Nephron progenitor cell (in vitro differentiated cells): Measurements from ENCODE around the gene SMIM24.

Source experiments
- DNase-seq: peaks from one replicate; pipeline ENCODE4 v3.0.0; 2021
- H3K27ac Mint-ChIP-seq: 2 replicates; pipeline ENCODE4 v1.8.0; 2021; ENCODE audit warnings: mild to moderate bottlenecking, moderate library complexity, mixed read lengths
- H3K27me3 Mint-ChIP-seq: 2 replicates; pipeline ENCODE4 v1.8.0; 2021; ENCODE audit warnings: mild to moderate bottlenecking, low read depth, mixed read lengths; ENCODE audit not compliant: poor library complexity
- H3K36me3 Mint-ChIP-seq: 2 replicates; pipeline ENCODE4 v1.8.0; 2021; ENCODE audit warnings: low read depth, mixed read lengths
- H3K4me1 Mint-ChIP-seq: 2 replicates; pipeline ENCODE4 v1.8.0; 2021; ENCODE audit warnings: mixed read lengths
- H3K4me3 Mint-ChIP-seq: 2 replicates; pipeline ENCODE4 v1.8.0; 2021; ENCODE audit warnings: mild to moderate bottlenecking, moderate library complexity, mixed read lengths
- H3K9me3 Mint-ChIP-seq: 2 replicates; pipeline ENCODE4 v1.8.0; 2021; ENCODE audit warnings: mild to moderate bottlenecking, moderate library complexity, mixed read lengths
- CTCF ChIP-seq: fragments of 200-600 bp; sonication (generic); IDR thresholded peaks from 2 replicates; pipeline ENCODE4 v1.5.0; 2021; ENCODE audit warnings: antibody characterized with exemption

Gene SMIM24

GRCh38 chr19:3462991-3463713 lies 17.2 kb downstream of the SMIM24 start:
- TF ChIP-seq CTCF: no peak
- peaks cover 55% of the 10 kb centered on the region for H3K27me3 Mint-ChIP-seq
- peak overlapping the region; percentile 63 for H3K4me3 Mint-ChIP-seq
- H3K4me1 Mint-ChIP-seq: peaks cover 29% of the 10 kb centered on the region
- H3K36me3 Mint-ChIP-seq: peaks cover 4% of the 10 kb centered on the region
- peak; percentile 50 for DNase-seq
- peaks cover 17% of the 10 kb centered on the region for H3K9me3 Mint-ChIP-seq
- H3K27ac Mint-ChIP-seq: no peak overlapping the region

- peaks cover 48% of the 10 kb centered on the region for H3K27me3 Mint-ChIP-seq
- DNase-seq: no peak
- no peaks in the 10 kb centered on the region for H3K9me3 Mint-ChIP-seq
- TF ChIP-seq CTCF: no peak
- H3K4me1 Mint-ChIP-seq: peaks cover 34% of the 10 kb centered on the region
- no peak overlapping the region for H3K27ac Mint-ChIP-seq
- H3K36me3 Mint-ChIP-seq: no peaks in the 10 kb centered on the region
- H3K4me3 Mint-ChIP-seq: no peak overlapping the region
Measured at GRCh38 chr19:3459965-3460582, 20.3 kb downstream of the SMIM24 start.

GRCh38 chr19:3459089-3459881 lies 21.0 kb downstream of the SMIM24 start:
- DNase-seq: peak; percentile 50
- no peaks in the 10 kb centered on the region for H3K36me3 Mint-ChIP-seq
- H3K27ac Mint-ChIP-seq: no peak overlapping the region
- peak overlapping the region; percentile 54 for H3K4me3 Mint-ChIP-seq
- no peak for TF ChIP-seq CTCF
- H3K4me1 Mint-ChIP-seq: peaks cover 30% of the 10 kb centered on the region
- no peaks in the 10 kb centered on the region for H3K9me3 Mint-ChIP-seq
- peaks cover 40% of the 10 kb centered on the region for H3K27me3 Mint-ChIP-seq

GRCh38 chr19:3458229-3459088 lies 21.9 kb downstream of the SMIM24 start:
- DNase-seq: no peak
- no peak for TF ChIP-seq CTCF
- no peak overlapping the region for H3K27ac Mint-ChIP-seq
- H3K27me3 Mint-ChIP-seq: peaks cover 35% of the 10 kb centered on the region
- peaks cover 30% of the 10 kb centered on the region for H3K4me1 Mint-ChIP-seq
- H3K4me3 Mint-ChIP-seq: peak overlapping the region; percentile 54
- no peaks in the 10 kb centered on the region for H3K36me3 Mint-ChIP-seq
- H3K9me3 Mint-ChIP-seq: no peaks in the 10 kb centered on the region

- Mint-ChIP-seq H3K4me1 (peaks cover 26% of the 10 kb centered on the region), H3K36me3 (peaks cover 4% of the 10 kb centered on the region), H3K4me3 (no peak overlapping the region), H3K27me3 (peaks cover 29% of the 10 kb centered on the region), H3K27ac (no peak overlapping the region), H3K9me3 (no peaks in the 10 kb centered on the region)
- TF ChIP-seq CTCF: no peak
- no peak for DNase-seq
Measured at GRCh38 chr19:3457528-3458228, 22.6 kb downstream of the SMIM24 start.
